OCI-LY7 (cell line): ENCODE measurements around the gene ABL1.

Experiments
- CTCF ChIP-seq: fragments of 200-600 bp; sonication (generic); conservative IDR thresholded peaks from 2 replicates; pipeline ENCODE4 v1.5.1; 2014; ENCODE audit warnings: mild to moderate bottlenecking, antibody characterized with exemption, low read length, moderate library complexity, mixed read lengths
- EZH2phosphoT487 ChIP-seq: fragments of 200-600 bp; sonication (generic); IDR thresholded peaks from 2 replicates; pipeline ENCODE4 v1.6.1; 2018; ENCODE audit warnings: low read depth, borderline replicate concordance, mild to moderate bottlenecking, mixed run types, antibody characterized with exemption, low read length, moderate library complexity, mixed read lengths

GRCh38 chr9:130904070-130905044 lies 69.3 kb downstream of the ABL1 start:
- TF ChIP-seq CTCF (no peak), EZH2phosphoT487 (no peak)
